CD4-positive, alpha-beta T cell treated with Interleukin-15 for 4 hours (primary cell): ENCODE data around the gene ETV4.
"Not testable (repeated sequence)": the region's sequence is repeated elsewhere in the genome, so short reads cannot be mapped to it uniquely, and the experiment has no call there.

ENCODE experiments used
- DNase-seq: peaks from one replicate; pipeline ENCODE4 v3.0.0-alpha.2; 2020; ENCODE audit warnings: low spot score

Gene ETV4

GRCh38 chr17:43515656-43516055 lies 30.5 kb downstream of the ETV4 start:
- no peak for DNase-seq

DNA sequence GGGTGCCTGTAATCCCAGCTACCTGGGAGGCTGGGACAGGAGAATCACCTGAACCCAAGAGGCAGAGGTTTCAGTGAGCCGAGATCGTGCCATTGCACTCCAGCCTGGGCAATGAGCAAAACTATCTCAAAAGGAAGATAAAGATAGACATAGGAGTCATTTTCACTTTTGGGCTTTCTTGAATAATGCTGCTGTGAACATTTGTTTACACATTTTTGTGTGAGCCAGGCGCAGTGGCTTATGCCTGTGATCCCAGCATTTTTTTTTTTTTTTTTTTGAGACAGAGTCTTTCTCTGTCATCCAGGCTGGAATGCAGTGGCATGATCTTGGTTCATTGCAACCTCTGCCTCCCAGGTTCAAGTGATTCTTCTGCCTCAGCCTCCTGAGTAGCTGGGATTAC lies 34.9 kb downstream of the ETV4 start:
- DNase-seq, result not testable (repeated sequence)

- DNase-seq, result not testable (repeated sequence)
Measured at GRCh38 chr17:43509440-43509839, 36.7 kb downstream of the ETV4 start.

DNA sequence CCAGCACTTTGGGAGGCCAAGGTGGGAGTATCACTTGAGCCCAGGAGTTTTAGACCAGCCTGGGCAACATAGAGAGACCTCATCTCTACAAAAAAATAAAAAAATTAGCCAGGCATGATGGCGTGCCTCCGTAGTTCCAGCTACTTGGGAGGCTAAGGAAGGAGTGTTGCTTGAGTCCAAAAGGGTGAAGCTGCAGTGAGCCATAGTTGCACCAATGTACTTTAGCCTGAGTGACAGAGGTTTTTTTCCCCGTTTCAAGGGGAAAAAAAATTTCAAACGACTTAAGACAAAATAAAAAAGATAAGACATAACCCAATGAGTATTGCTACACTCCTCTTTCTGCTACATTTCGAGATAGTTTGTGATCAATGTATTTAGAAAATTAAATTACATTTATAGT lies 55.5 kb downstream of the ETV4 start:
- no peak for DNase-seq

GRCh38 chr17:43483674-43484551 lies 62.2 kb downstream of the ETV4 start, which contains the start of gene DHX8:
Gene DHX8, plus strand, starts transcription at chr17:43483975. Its CDS starts 63 bp downstream, at chr17:43484038.
- peak; percentile 99 for DNase-seq

GRCh38 chr17:43482103-43483012 lies 63.8 kb downstream of the ETV4 start:
- no peak for DNase-seq

DNA sequence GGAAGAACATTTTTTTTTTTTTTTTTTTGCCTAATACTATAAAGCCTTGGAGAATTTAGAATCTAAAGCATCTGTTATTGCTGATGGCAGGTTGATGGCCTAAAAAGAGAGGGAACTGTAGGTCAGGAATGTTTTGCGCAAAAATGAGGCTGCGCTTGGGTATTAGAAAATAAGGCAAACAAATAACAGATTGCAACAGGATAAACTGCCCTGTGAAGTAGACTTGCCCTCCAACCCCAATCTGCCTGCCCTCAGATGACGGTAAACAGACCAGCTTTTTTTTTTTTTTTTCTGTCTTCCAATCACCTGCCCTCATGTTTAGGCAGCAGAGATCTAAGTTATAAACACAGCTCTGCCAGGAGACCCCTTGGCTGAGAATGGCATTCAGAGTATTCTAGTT lies 66.2 kb downstream of the ETV4 start:
- DNase-seq, result no peak
